ENCODE data around the gene LRRC47.

LRRC47 gene

DNA sequence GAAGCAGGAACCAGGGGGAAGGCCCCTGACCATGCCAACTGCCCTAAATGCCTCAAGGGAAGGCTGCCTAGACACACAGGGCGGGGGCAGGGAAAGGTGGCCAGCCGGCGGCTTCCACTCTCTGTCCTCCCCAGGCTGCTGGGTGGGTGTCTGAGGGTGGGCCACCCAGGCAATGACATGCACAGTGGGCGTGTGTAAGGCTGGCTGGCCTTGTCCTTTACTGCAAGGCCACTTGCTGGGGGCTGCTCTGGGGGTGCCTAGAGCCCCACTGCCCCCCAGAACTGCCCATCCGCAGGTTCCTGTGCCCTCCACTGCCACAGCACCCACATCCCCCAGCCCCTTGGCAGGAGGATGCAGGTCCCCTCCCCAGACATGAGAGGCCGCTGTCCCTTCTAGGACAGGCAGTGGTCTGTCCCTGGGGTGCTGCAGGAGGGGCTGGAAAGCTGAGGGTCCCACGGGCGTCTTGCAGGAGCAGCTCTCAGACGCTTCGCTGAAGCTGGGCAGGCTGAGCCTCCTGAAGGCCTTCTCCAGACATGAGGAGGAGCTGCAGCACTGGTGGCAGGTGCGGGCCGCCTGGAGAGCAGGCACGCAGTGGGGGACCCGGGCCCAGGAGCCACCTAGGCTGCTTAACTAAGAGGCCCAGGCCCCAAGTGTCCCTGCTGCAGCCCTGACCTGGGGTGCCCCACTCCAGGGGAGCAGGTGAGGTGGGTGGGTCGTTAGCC, 34.0 kb downstream of the LRRC47 start:
- Histone ChIP-seq H3K36me3 (ENCODE audit: control insufficient read depth, insufficient read depth, low read length) (no peaks in the 10 kb centered on the region), H3K4me3 (replicated peaks; ENCODE audit: low read depth, low read length) (no peak overlapping the region), H3K27me3 (replicated peaks; ENCODE audit: control insufficient read depth, insufficient read depth, low read length) (no peaks in the 10 kb centered on the region; the same call in 1 of the 2 replicates)
- TF ChIP-seq, protein P1, sequence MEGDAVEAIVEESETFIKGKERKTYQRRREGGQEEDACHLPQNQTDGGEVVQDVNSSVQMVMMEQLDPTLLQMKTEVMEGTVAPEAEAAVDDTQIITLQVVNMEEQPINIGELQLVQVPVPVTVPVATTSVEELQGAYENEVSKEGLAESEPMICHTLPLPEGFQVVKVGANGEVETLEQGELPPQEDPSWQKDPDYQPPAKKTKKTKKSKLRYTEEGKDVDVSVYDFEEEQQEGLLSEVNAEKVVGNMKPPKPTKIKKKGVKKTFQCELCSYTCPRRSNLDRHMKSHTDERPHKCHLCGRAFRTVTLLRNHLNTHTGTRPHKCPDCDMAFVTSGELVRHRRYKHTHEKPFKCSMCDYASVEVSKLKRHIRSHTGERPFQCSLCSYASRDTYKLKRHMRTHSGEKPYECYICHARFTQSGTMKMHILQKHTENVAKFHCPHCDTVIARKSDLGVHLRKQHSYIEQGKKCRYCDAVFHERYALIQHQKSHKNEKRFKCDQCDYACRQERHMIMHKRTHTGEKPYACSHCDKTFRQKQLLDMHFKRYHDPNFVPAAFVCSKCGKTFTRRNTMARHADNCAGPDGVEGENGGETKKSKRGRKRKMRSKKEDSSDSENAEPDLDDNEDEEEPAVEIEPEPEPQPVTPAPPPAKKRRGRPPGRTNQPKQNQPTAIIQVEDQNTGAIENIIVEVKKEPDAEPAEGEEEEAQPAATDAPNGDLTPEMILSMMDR (IDR thresholded peaks at IDR 0.05; ENCODE audit: insufficient read depth, low read length, poor library complexity, severe bottlenecking), result no peak
- no peak for DNase-seq (ENCODE audit: extremely low read depth, insufficient read length)

DNA sequence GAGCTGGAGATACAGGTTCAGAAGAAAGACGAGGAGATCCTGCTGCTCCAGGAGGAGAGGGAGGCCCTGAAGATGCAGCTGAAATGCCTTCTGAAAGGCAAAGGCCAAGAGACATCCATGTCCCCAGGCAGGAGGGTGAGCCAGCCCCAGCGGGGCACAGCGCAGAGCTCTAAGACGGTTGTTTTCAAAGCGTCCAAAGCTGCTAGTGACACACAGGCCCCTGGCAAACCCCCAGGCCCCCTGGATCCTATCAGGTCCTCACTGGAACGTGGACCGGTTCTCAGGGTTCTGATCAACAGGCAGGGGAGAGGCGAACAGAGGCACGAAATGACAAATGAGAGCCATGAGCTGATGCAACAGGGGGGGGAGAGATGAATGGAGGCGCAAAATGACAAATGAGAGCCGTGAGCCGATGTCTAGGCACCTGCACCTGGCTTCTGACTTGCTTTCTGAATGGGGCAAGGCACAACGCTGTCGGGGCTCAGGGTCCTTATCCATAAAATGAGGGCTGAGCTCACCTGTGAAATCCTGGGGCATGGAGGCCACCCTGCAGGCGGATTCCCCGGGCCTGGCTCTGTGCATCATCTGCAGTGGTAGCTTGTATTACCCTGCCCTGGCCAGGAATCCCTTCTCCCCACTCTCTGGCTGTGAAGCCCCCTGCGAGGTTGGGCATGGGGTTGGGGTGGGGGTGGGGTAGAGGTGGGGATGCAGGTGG, 34.8 kb downstream of the LRRC47 start:
- Histone ChIP-seq H3K4me3 (replicated peaks; ENCODE audit: low read depth, low read length) (no peak overlapping the region), H3K27me3 (replicated peaks; ENCODE audit: control insufficient read depth, insufficient read depth, low read length) (no peaks in the 10 kb centered on the region; the same call in 1 of the 2 replicates), H3K36me3 (ENCODE audit: control insufficient read depth, insufficient read depth, low read length) (no peaks in the 10 kb centered on the region)
- TF ChIP-seq, protein P1 (IDR thresholded peaks at IDR 0.05; ENCODE audit: insufficient read depth, low read length, poor library complexity, severe bottlenecking), result no peak
- DNase-seq (ENCODE audit: extremely low read depth, insufficient read length), result no peak

DNA sequence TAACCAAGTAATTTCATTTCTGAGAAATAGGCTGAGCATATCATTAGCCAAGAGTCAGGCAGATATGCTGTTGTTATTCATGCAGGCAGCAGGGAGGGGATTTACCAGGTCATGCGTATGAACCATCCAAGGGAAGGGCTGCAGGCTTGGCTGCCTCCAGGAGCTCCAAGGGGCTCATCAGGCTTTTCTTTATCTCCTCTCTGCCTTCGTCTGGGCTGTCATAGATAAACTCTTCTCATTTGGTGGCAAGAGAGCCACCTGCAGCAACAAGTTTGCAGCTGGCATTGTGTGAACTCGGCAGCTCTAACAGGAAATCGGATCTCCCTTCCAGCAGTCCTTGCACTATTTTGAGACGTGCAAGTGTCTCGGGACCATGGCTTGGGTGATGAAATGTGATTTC, 36.5 kb downstream of the LRRC47 start:
- Histone ChIP-seq H3K36me3 (ENCODE audit: control insufficient read depth, insufficient read depth, low read length) (no peaks in the 10 kb centered on the region), H3K4me3 (replicated peaks; ENCODE audit: low read depth, low read length) (no peak overlapping the region), H3K27me3 (replicated peaks; ENCODE audit: control insufficient read depth, insufficient read depth, low read length) (no peaks in the 10 kb centered on the region; the same call in 1 of the 2 replicates)
- TF ChIP-seq, protein P1 (IDR thresholded peaks at IDR 0.05; ENCODE audit: insufficient read depth, low read length, poor library complexity, severe bottlenecking), result no peak
- no peak for DNase-seq (ENCODE audit: extremely low read depth, insufficient read length)

DNA sequence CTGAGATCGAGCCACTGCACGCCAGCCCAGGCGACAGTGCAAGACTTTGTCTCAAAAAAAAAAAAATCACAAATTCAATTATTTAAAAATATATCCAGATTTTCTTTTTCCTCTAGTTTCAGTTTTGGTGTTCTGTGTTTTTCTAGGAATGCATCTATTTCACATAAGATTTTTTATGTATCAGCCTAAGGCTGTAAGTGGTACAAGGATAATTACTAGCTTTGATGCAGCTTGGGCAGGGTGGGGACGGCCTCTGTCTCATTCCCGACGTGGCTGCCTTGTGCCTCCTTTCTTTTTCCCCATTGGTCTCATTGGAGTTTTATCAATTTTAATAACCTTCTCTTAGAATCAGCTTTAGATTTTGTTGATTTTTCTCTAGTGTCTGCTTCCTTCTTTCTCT, 37.1 kb downstream of the LRRC47 start:
- TF ChIP-seq, protein P1 (IDR thresholded peaks at IDR 0.05; ENCODE audit: insufficient read depth, low read length, poor library complexity, severe bottlenecking), result no peak
- H3K36me3 ChIP-seq (ENCODE audit: control insufficient read depth, insufficient read depth, low read length), result no peaks in the 10 kb centered on the region
- no peak for DNase-seq (ENCODE audit: extremely low read depth, insufficient read length)
- no peaks in the 10 kb centered on the region; the same call in 1 of the 2 replicates for H3K27me3 ChIP-seq (replicated peaks; ENCODE audit: control insufficient read depth, insufficient read depth, low read length)
- no peak overlapping the region for H3K4me3 ChIP-seq (replicated peaks; ENCODE audit: low read depth, low read length)

DNA sequence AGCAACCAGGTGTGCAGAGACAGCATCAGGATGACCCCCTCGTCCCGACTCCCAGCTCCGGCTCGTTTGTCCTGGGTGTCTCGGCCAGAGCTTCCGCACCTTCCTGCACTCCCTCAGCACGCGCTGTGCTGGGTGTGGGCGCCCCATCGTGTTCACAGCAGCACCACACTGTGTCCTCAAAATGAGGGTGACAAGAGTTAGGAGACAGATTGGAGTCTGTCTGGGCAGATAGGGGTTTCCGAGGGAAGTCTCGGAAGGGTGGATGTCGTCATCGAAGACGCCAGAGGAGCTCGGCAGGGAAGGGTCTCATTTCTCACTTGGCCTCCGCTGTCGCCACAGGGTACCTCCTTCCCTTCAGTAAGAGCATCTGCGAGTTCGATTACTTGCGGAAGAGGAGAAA, 39.9 kb downstream of the LRRC47 start:
- no peaks in the 10 kb centered on the region; the same call in 1 of the 2 replicates for H3K27me3 ChIP-seq (replicated peaks; ENCODE audit: control insufficient read depth, insufficient read depth, low read length)
- TF ChIP-seq, protein P1 (IDR thresholded peaks at IDR 0.05; ENCODE audit: insufficient read depth, low read length, poor library complexity, severe bottlenecking), result no peak

More for the DNA sequence above, 39.9 kb downstream of the LRRC47 start:
- Histone ChIP-seq H3K4me3 (replicated peaks; ENCODE audit: low read depth, low read length) (no peak overlapping the region), H3K36me3 (ENCODE audit: control insufficient read depth, insufficient read depth, low read length) (no peaks in the 10 kb centered on the region)
- no peak for DNase-seq (ENCODE audit: extremely low read depth, insufficient read length)

All from GM06990 (cell line).